Measurements from ENCODE around the gene H6PD.

Gene H6PD

GRCh38 chr1:9270290-9270883 is 35.8 kb downstream of the H6PD start:
- no peak for TF ChIP-seq CTCF (IDR thresholded peaks at IDR 0.05; ENCODE audit: unreplicated experiment in 3 of 3)
- Mint-ChIP-seq H3K4me3 (no peak overlapping the region), H3K4me1 (peaks cover 36% of the 10 kb centered on the region), H3K27me3 (ENCODE audit: low read depth) (peaks cover 1% of the 10 kb centered on the region), H3K36me3 (ENCODE audit: low read depth) (peaks cover 1% of the 10 kb centered on the region), H3K9me3 (no peaks in the 10 kb centered on the region), H3K27ac (peak overlapping the region in 1 of 3 experiments; percentile 43)

GRCh38 chr1:9271283-9271682 is 36.7 kb downstream of the H6PD start:
- Mint-ChIP-seq H3K27me3 (ENCODE audit: low read depth) (peaks cover 7% of the 10 kb centered on the region), H3K4me1 (peaks cover 45% of the 10 kb centered on the region), H3K9me3 (no peaks in the 10 kb centered on the region), H3K36me3 (ENCODE audit: low read depth) (no peaks in the 10 kb centered on the region), H3K27ac (peak overlapping the region; percentile 61 to 80 (median 76)), H3K4me3 (no peak overlapping the region)
- TF ChIP-seq CTCF (IDR thresholded peaks at IDR 0.05; ENCODE audit: unreplicated experiment in 3 of 3), result no peak

GRCh38 chr1:9271861-9272595 is 37.5 kb downstream of the H6PD start:
- no peak overlapping the region for H3K4me3 Mint-ChIP-seq
- peaks cover 50% of the 10 kb centered on the region for H3K4me1 Mint-ChIP-seq
- peak overlapping the region in 2 of 3 experiments; percentile 76 to 80 for H3K27ac Mint-ChIP-seq
- H3K9me3 Mint-ChIP-seq, result no peaks in the 10 kb centered on the region
- peaks cover 7% of the 10 kb centered on the region for H3K27me3 Mint-ChIP-seq (ENCODE audit: low read depth)
- H3K36me3 Mint-ChIP-seq (ENCODE audit: low read depth), result no peaks in the 10 kb centered on the region
- TF ChIP-seq CTCF (IDR thresholded peaks at IDR 0.05; ENCODE audit: unreplicated experiment in 3 of 3), result no peak

- no peak for TF ChIP-seq CTCF (IDR thresholded peaks at IDR 0.05; ENCODE audit: unreplicated experiment in 3 of 3)
- H3K4me3 Mint-ChIP-seq, result no peak overlapping the region
- no peak overlapping the region for H3K27ac Mint-ChIP-seq
- peaks cover 7% of the 10 kb centered on the region for H3K27me3 Mint-ChIP-seq (ENCODE audit: low read depth)
- no peaks in the 10 kb centered on the region for H3K9me3 Mint-ChIP-seq
- H3K4me1 Mint-ChIP-seq, result peaks cover 46% of the 10 kb centered on the region
- no peaks in the 10 kb centered on the region for H3K36me3 Mint-ChIP-seq (ENCODE audit: low read depth)
These were observed 38.6 kb downstream of the H6PD start for GRCh38 chr1:9273177-9273576.

- Mint-ChIP-seq H3K4me1 (peaks cover 56% of the 10 kb centered on the region), H3K27ac (peak overlapping the region in 1 of 3 experiments; percentile 4), H3K4me3 (peak overlapping the region in 1 of 3 experiments; percentile 33), H3K36me3 (ENCODE audit: low read depth) (no peaks in the 10 kb centered on the region), H3K27me3 (ENCODE audit: low read depth) (peaks cover 11% of the 10 kb centered on the region), H3K9me3 (no peaks in the 10 kb centered on the region)
- TF ChIP-seq CTCF (IDR thresholded peaks at IDR 0.05; ENCODE audit: unreplicated experiment in 3 of 3), result no peak
These were observed 40.6 kb downstream of the H6PD start for GRCh38 chr1:9275161-9275560.

Measured in nephron (organoid).